ENCODE results near the gene ABR.
"Not testable (repeated sequence)": the region's sequence is repeated elsewhere in the genome, so short reads cannot be mapped to it uniquely, and the experiment has no call there.

ABR gene

GRCh38 chr17:1203111-1203966, 23.6 kb upstream of the ABR start:
- Histone ChIP-seq H3K4me3 (ENCODE audit: severe bottlenecking) (peak overlapping the region; percentile 44), H3K27ac (ENCODE audit: poor library complexity, severe bottlenecking) (no peak overlapping the region), H3K36me3 (ENCODE audit: low read depth) (no peaks in the 10 kb centered on the region), H3K27me3 (ENCODE audit: insufficient read depth, poor library complexity, severe bottlenecking) (no peaks in the 10 kb centered on the region), H3K9me3 (ENCODE audit: severe bottlenecking) (no peaks in the 10 kb centered on the region), H3K4me1 (ENCODE audit: insufficient read depth, poor library complexity, severe bottlenecking) (no peaks in the 10 kb centered on the region)
- DNase-seq (ENCODE audit: low spot score), result no peak
- no peak for TF ChIP-seq CTCF (IDR thresholded peaks at IDR 0.05; ENCODE audit: poor library complexity, severe bottlenecking)
- peak; percentile 30 for ATAC-seq (ENCODE audit: low read depth)

GRCh38 chr17:1202291-1202690, 22.5 kb upstream of the ABR start:
- Histone ChIP-seq H3K9me3 (ENCODE audit: severe bottlenecking) (no peaks in the 10 kb centered on the region), H3K36me3 (ENCODE audit: low read depth) (no peaks in the 10 kb centered on the region), H3K27me3 (ENCODE audit: insufficient read depth, poor library complexity, severe bottlenecking) (no peaks in the 10 kb centered on the region), H3K27ac (ENCODE audit: poor library complexity, severe bottlenecking) (no peak overlapping the region), H3K4me3 (ENCODE audit: severe bottlenecking) (no peak overlapping the region), H3K4me1 (ENCODE audit: insufficient read depth, poor library complexity, severe bottlenecking) (no peaks in the 10 kb centered on the region)
- DNase-seq (ENCODE audit: low spot score) (no peak), ATAC-seq (ENCODE audit: low read depth) (no peak)
- TF ChIP-seq CTCF (IDR thresholded peaks at IDR 0.05; ENCODE audit: poor library complexity, severe bottlenecking), result no peak

GRCh38 chr17:1201132-1201702, 21.4 kb upstream of the ABR start:
- no peak overlapping the region for H3K27ac ChIP-seq (ENCODE audit: poor library complexity, severe bottlenecking)
- H3K27me3 ChIP-seq (ENCODE audit: insufficient read depth, poor library complexity, severe bottlenecking), result no peaks in the 10 kb centered on the region
- DNase-seq (ENCODE audit: low spot score) (no peak), ATAC-seq (ENCODE audit: low read depth) (no peak)
- TF ChIP-seq CTCF (IDR thresholded peaks at IDR 0.05; ENCODE audit: poor library complexity, severe bottlenecking), result no peak
- H3K36me3 ChIP-seq (ENCODE audit: low read depth), result no peaks in the 10 kb centered on the region
- no peak overlapping the region for H3K4me3 ChIP-seq (ENCODE audit: severe bottlenecking)
- no peaks in the 10 kb centered on the region for H3K4me1 ChIP-seq (ENCODE audit: insufficient read depth, poor library complexity, severe bottlenecking)
- H3K9me3 ChIP-seq (ENCODE audit: severe bottlenecking), result no peaks in the 10 kb centered on the region

GRCh38 chr17:1199271-1199743, 19.5 kb upstream of the ABR start:
- DNase-seq (ENCODE audit: low spot score); H3K9me3 ChIP-seq (ENCODE audit: severe bottlenecking); H3K36me3 ChIP-seq (ENCODE audit: low read depth); ATAC-seq (ENCODE audit: low read depth); H3K27me3 ChIP-seq (ENCODE audit: insufficient read depth, poor library complexity, severe bottlenecking); H3K4me3 ChIP-seq (ENCODE audit: severe bottlenecking); H3K4me1 ChIP-seq (ENCODE audit: insufficient read depth, poor library complexity, severe bottlenecking); H3K27ac ChIP-seq (ENCODE audit: poor library complexity, severe bottlenecking): not testable (repeated sequence)

GRCh38 chr17:1197781-1198490, 18.2 kb upstream of the ABR start:
- Histone ChIP-seq H3K27me3 (ENCODE audit: insufficient read depth, poor library complexity, severe bottlenecking) (no peaks in the 10 kb centered on the region), H3K9me3 (ENCODE audit: severe bottlenecking) (no peaks in the 10 kb centered on the region), H3K4me3 (ENCODE audit: severe bottlenecking) (no peak overlapping the region), H3K27ac (ENCODE audit: poor library complexity, severe bottlenecking) (no peak overlapping the region), H3K4me1 (ENCODE audit: insufficient read depth, poor library complexity, severe bottlenecking) (no peaks in the 10 kb centered on the region), H3K36me3 (ENCODE audit: low read depth) (no peaks in the 10 kb centered on the region)
- peak; percentile 16; the same call in 1 of the 3 replicates for ATAC-seq (ENCODE audit: low read depth)
- TF ChIP-seq CTCF (IDR thresholded peaks at IDR 0.05; ENCODE audit: poor library complexity, severe bottlenecking), result no peak
- DNase-seq (ENCODE audit: low spot score), result no peak
